Neural progenitor cell (in vitro differentiated cells): ENCODE measurements around the gene CEACAM16. TPM values are rescaled to one million over a fixed set of nuclear protein-coding genes. Genes with fewer than 3 reads are reported as not detected.
A peak's percentile ranks its signal among the peaks of the same experiment; 100 is the strongest.

Source experiments
- DNase-seq: peaks from one replicate; pipeline ENCODE4 v3.0.0-alpha.2; 2016; ENCODE audit warnings: low spot score
- H2AFZ ChIP-seq: fragments of 200-600 bp; sonication (generic); replicated peaks from 2 replicates; pipeline ENCODE4 v1.6.1; 2016; ENCODE audit warnings: antibody characterized with exemption
- H3F3A ChIP-seq: fragments of 200-600 bp; sonication (generic); 2 replicates; pipeline ENCODE4 v1.6.1; 2016; ENCODE audit warnings: antibody characterized with exemption, low read depth
- H3K27ac ChIP-seq: fragments of 200-600 bp; sonication (generic); 2 replicates; pipeline ENCODE4 v1.5.1; 2016; ENCODE audit warnings: mild to moderate bottlenecking
- H3K27me3 ChIP-seq: fragments of 200-600 bp; sonication (generic); 2 replicates; pipeline ENCODE4 v1.6.1; 2016; ENCODE audit warnings: mild to moderate bottlenecking, moderate library complexity
- H3K36me3 ChIP-seq: fragments of 200-600 bp; sonication (generic); 2 replicates; pipeline ENCODE4 v1.5.1; 2016
- H3K4me1 ChIP-seq: fragments of 200-600 bp; sonication (generic); 2 replicates; pipeline ENCODE4 v1.6.1; 2016; ENCODE audit warnings: mixed run types
- H3K4me2 ChIP-seq: fragments of 200-600 bp; sonication (generic); 2 replicates; pipeline ENCODE4 v1.6.1; 2016
- H3K4me3 ChIP-seq: fragments of 200-600 bp; sonication (generic); 2 replicates; pipeline ENCODE4 v1.5.1; 2016
- H3K79me2 ChIP-seq: fragments of 200-600 bp; sonication (generic); 2 replicates; pipeline ENCODE4 v1.6.1; 2016; ENCODE audit warnings: low read depth
- H3K9ac ChIP-seq: fragments of 200-600 bp; sonication (generic); 2 replicates; pipeline ENCODE4 v1.6.1; 2016
- H3K9me3 ChIP-seq: fragments of 200-600 bp; sonication (generic); 2 replicates; pipeline ENCODE4 v1.5.1; 2016; ENCODE audit warnings: low read depth
- H4K20me1 ChIP-seq: fragments of 200-600 bp; sonication (generic); 2 replicates; pipeline ENCODE4 v1.6.1; 2016; ENCODE audit warnings: low read depth
- H3K27ac Mint-ChIP-seq: 3 replicates; pipeline ENCODE4 v1.8.0; 2021; ENCODE audit warnings: mixed read lengths
- H3K27me3 Mint-ChIP-seq: 2 replicates; pipeline ENCODE4 v1.8.0; 2022; ENCODE audit warnings: low read depth, mild to moderate bottlenecking, inconsistent platforms, moderate library complexity, mixed read lengths; ENCODE audit not compliant: insufficient read depth
- H3K36me3 Mint-ChIP-seq: 3 replicates; pipeline ENCODE4 v1.8.0; 2021; ENCODE audit warnings: mixed read lengths
- H3K4me1 Mint-ChIP-seq: 3 replicates; pipeline ENCODE4 v1.8.0; 2021; ENCODE audit warnings: mixed read lengths
- H3K4me3 Mint-ChIP-seq: 3 replicates; pipeline ENCODE4 v1.8.0; 2021; ENCODE audit warnings: mild to moderate bottlenecking, moderate library complexity, mixed read lengths
- H3K9me3 Mint-ChIP-seq: 3 replicates; pipeline ENCODE4 v1.8.0; 2020; ENCODE audit warnings: mixed read lengths
- EZH2 ChIP-seq: fragments of 200-600 bp; sonication (generic); IDR thresholded peaks from 2 replicates; pipeline ENCODE4 v1.6.1; 2017; ENCODE audit warnings: antibody characterized with exemption, mild to moderate bottlenecking, moderate library complexity
- EZH2phosphoT487 ChIP-seq: fragments of 200-600 bp; sonication (generic); IDR thresholded peaks from 2 replicates; pipeline ENCODE4 v1.6.1; 2017; ENCODE audit warnings: antibody characterized with exemption
- total RNA-seq: library from RNA; depleted of rRNA; stranded (reverse); fragments of >200 nt; gene quantifications from 2 replicates; pipeline ENCODE4 v1.2.3, GENCODE V29; 2015; ENCODE audit warnings: low replicate concordance
- TF ChIP-seq, protein P1 (sequence below): fragments of 200-600 bp; sonication (generic); IDR thresholded peaks from 2 replicates; pipeline ENCODE4 v1.5.1; 2017; ENCODE audit warnings: antibody characterized with exemption, mild to moderate bottlenecking

The CEACAM16 gene
- total RNA-seq, 1 donor from 2014 or later: not detected

DNA sequence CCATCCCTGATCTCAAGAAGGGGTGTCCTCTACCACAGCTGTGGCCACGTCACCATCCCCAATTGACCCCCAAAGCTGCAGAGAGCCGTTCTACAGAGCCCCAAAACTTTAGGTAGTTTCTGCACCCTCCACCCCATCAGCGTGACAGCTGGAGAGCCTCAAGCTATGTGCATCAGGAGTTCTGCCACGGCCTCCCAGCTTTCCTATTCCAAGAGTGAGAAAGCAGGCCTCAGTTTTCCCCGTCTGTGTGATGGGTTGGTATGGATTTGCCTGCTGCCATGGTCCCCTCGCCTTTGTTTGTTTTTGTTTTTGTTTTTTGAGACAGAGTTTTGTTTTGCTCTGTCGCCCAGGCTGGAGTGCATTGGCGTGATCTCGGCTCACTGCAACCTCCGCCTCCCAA, 51.0 kb downstream of the CEACAM16 start:
- H3K4me1 Mint-ChIP-seq: peaks cover 28% of the 10 kb centered on the region
- DNase-seq: no peak
- no peaks in the 10 kb centered on the region for H3K36me3 Mint-ChIP-seq
- no peak overlapping the region for H3K27ac Mint-ChIP-seq
- peaks cover 71% of the 10 kb centered on the region for H3K27me3 Mint-ChIP-seq
- H3K36me3 ChIP-seq: no peaks in the 10 kb centered on the region
- no peaks in the 10 kb centered on the region for H3K9me3 ChIP-seq
- peaks cover 10% of the 10 kb centered on the region for H3K4me1 ChIP-seq
- no peak overlapping the region for H2AFZ ChIP-seq
- no peak overlapping the region for H3K4me3 ChIP-seq
- no peaks in the 10 kb centered on the region for H3K9me3 Mint-ChIP-seq
- H3K79me2 ChIP-seq: no peaks in the 10 kb centered on the region
- no peak overlapping the region for H3K9ac ChIP-seq
- peaks cover 6% of the 10 kb centered on the region for H3F3A ChIP-seq
- H4K20me1 ChIP-seq: peaks cover 18% of the 10 kb centered on the region
- no peak overlapping the region for H3K27ac ChIP-seq
- no peak overlapping the region for H3K4me2 ChIP-seq
- H3K4me3 Mint-ChIP-seq: peak overlapping the region; percentile 81
- H3K27me3 ChIP-seq: peaks cover 100% of the 10 kb centered on the region
- no peak for TF ChIP-seq EZH2phosphoT487
- TF ChIP-seq EZH2: no peak
- TF ChIP-seq, protein P1, sequence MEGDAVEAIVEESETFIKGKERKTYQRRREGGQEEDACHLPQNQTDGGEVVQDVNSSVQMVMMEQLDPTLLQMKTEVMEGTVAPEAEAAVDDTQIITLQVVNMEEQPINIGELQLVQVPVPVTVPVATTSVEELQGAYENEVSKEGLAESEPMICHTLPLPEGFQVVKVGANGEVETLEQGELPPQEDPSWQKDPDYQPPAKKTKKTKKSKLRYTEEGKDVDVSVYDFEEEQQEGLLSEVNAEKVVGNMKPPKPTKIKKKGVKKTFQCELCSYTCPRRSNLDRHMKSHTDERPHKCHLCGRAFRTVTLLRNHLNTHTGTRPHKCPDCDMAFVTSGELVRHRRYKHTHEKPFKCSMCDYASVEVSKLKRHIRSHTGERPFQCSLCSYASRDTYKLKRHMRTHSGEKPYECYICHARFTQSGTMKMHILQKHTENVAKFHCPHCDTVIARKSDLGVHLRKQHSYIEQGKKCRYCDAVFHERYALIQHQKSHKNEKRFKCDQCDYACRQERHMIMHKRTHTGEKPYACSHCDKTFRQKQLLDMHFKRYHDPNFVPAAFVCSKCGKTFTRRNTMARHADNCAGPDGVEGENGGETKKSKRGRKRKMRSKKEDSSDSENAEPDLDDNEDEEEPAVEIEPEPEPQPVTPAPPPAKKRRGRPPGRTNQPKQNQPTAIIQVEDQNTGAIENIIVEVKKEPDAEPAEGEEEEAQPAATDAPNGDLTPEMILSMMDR: no peak

DNA sequence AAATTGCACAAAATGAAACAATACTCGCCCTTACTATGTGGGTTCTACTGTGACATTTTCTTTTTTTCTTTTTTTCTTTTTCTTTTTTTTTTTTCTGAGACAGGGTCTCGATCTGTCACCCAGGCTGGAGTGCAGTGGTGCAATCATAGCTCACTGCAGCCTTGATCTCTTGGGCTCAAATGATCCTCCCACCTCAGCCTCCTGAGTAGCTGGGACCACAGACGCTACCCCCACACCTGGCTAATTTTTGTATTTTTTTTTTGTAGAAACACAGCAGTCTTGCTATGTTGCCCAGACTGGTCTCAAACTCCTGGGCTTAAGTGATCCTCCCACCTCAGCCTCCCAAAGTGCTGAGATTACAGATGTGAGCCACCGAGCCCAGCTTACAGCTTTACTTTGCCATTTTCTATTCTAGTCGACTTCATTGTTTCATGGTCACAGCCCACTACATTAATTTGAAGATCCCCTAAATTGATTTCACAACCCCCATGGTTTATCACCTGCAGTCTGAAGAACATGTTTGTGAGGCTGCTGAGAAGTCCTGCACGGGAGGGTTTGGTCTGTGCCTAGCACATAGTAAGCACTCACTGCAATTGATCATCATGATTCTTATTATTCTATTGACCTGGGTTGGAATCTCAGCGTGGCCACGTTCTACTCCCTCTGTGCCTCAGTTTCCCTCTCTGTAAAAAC, 53.3 kb downstream of the CEACAM16 start:
- peaks cover 15% of the 10 kb centered on the region for H3F3A ChIP-seq
- Mint-ChIP-seq H3K27me3 (peaks cover 68% of the 10 kb centered on the region), H3K36me3 (no peaks in the 10 kb centered on the region), H3K27ac (no peak overlapping the region), H3K4me1 (peaks cover 27% of the 10 kb centered on the region), H3K4me3 (peak overlapping the region; percentile 68), H3K9me3 (no peaks in the 10 kb centered on the region)
- H3K4me2 ChIP-seq: no peak overlapping the region
- H3K36me3 ChIP-seq: no peaks in the 10 kb centered on the region
- H3K9me3 ChIP-seq: no peaks in the 10 kb centered on the region
- peaks cover 14% of the 10 kb centered on the region for H3K4me1 ChIP-seq
- no peaks in the 10 kb centered on the region for H3K79me2 ChIP-seq
- no peak for TF ChIP-seq EZH2phosphoT487
- TF ChIP-seq, protein P1: no peak
- TF ChIP-seq EZH2: no peak
- peaks cover 35% of the 10 kb centered on the region for H4K20me1 ChIP-seq
- H3K9ac ChIP-seq: no peak overlapping the region
- no peak for DNase-seq
- H3K4me3 ChIP-seq: no peak overlapping the region
- H3K27ac ChIP-seq: no peak overlapping the region
- no peak overlapping the region for H2AFZ ChIP-seq
- peaks cover 100% of the 10 kb centered on the region for H3K27me3 ChIP-seq

DNA sequence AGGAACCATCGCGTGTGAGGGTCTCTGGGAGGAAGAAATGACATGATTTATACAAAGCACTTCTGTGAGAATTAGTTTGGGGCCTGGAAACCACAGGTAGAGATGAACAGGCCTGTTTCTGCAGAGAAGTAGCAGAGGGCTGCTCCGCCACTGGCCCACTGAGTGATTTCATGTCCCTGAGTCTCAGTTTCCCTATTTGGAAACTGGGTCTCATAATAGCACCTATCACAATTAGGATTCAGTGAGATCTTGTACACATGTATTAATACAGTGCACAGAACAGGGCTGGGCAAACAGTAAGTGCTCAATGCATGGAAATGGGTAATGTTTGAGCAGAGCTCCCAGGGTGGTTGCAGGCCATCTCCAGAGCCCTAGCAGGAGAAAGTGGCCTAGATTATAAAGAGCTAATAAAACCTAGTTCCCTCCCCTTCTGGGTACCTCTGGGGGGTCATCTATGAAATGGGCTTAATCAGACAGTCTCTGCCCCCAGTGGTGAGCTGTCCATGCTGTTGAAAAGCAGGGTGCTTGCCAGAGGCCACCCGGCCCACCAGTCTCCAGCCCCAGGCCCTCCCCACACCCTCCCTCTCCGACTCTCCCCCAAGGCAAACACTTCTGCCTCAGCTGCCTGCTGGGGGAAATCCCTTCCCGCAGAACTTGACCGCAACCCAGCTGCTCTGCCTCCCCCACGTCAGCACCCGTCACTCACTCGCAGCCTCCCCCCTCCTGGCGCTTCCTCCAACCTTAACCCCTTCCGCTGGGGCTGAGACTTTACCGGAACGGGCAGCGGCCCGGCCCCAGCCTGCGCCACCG, 54.1 kb downstream of the CEACAM16 start:
- Histone ChIP-seq H3K9me3 (no peaks in the 10 kb centered on the region), H3K36me3 (no peaks in the 10 kb centered on the region), H3K4me3 (peak overlapping the region; percentile 13), H3K27me3 (peaks cover 100% of the 10 kb centered on the region), H4K20me1 (peaks cover 40% of the 10 kb centered on the region), H3K79me2 (no peaks in the 10 kb centered on the region), H3K4me1 (peaks cover 21% of the 10 kb centered on the region), H3K9ac (no peak overlapping the region), H3K27ac (no peak overlapping the region), H2AFZ (no peak overlapping the region), H3K4me2 (peak overlapping the region; percentile 73), H3F3A (peaks cover 16% of the 10 kb centered on the region)
- peak; percentile 77 for TF ChIP-seq EZH2
- TF ChIP-seq, protein P1: no peak
- TF ChIP-seq EZH2phosphoT487: peak; percentile 70
- no peak overlapping the region for H3K27ac Mint-ChIP-seq
- no peaks in the 10 kb centered on the region for H3K36me3 Mint-ChIP-seq
- peak overlapping the region; percentile 74 for H3K4me3 Mint-ChIP-seq
- H3K4me1 Mint-ChIP-seq: peaks cover 27% of the 10 kb centered on the region
- peak; percentile 41 for DNase-seq
- no peaks in the 10 kb centered on the region for H3K9me3 Mint-ChIP-seq
- H3K27me3 Mint-ChIP-seq: peaks cover 67% of the 10 kb centered on the region
